Mesenchymal stem cell (in vitro differentiated cells and primary cell): ENCODE measurements around the gene SV2C.
"Not testable (repeated sequence)": the region's sequence is repeated elsewhere in the genome, so short reads cannot be mapped to it uniquely, and the experiment has no call there.

Source experiments
- DNase-seq: peaks from one replicate; pipeline ENCODE4 v3.0.0-alpha.2; 2013
- H2AFZ ChIP-seq: one replicate; pipeline ENCODE4 v1.6.1; 2013; ENCODE audit warnings: low read depth, mild to moderate bottlenecking, control low read depth, inconsistent platforms, low read length, moderate library complexity
- H2AK5ac ChIP-seq: 2 replicates; pipeline ENCODE4 v1.6.1; 2013; ENCODE audit warnings: low read length, moderate library complexity, mild to moderate bottlenecking, inconsistent platforms; ENCODE audit not compliant: severe bottlenecking
- H2BK120ac ChIP-seq: one replicate; pipeline ENCODE4 v1.6.1; 2013; ENCODE audit warnings: low read depth, mild to moderate bottlenecking, inconsistent platforms, low read length, moderate library complexity
- H2BK12ac ChIP-seq, 2 experiments: one replicate each; pipeline ENCODE4 v1.6.1; 2013; ENCODE audit warnings: inconsistent platforms in 2 of 2, low read length in 2 of 2, mild to moderate bottlenecking in 2 of 2, moderate library complexity in 2 of 2, control low read depth in 1 of 2
- H2BK15ac ChIP-seq: one replicate; pipeline ENCODE4 v1.6.1; 2013; ENCODE audit warnings: mild to moderate bottlenecking, low read depth, inconsistent platforms; ENCODE audit not compliant: poor library complexity, severe bottlenecking
- H2BK5ac ChIP-seq: 2 replicates; pipeline ENCODE4 v1.6.1; 2013; ENCODE audit warnings: low read depth, mild to moderate bottlenecking, low read length, control low read depth, inconsistent platforms; ENCODE audit not compliant: poor library complexity, severe bottlenecking
- H3K14ac ChIP-seq, 2 experiments: one replicate each; pipeline ENCODE4 v1.6.1; 2013; ENCODE audit warnings: inconsistent platforms in 2 of 2, low read length in 2 of 2, control low read depth in 1 of 2, mild to moderate bottlenecking in 1 of 2, moderate library complexity in 1 of 2
- H3K18ac ChIP-seq, 2 experiments: one replicate each; pipeline ENCODE4 v1.6.1; 2013; ENCODE audit warnings: inconsistent platforms in 2 of 2, low read length in 2 of 2, control low read depth in 1 of 2, low read depth in 1 of 2, mild to moderate bottlenecking in 1 of 2
- H3K23ac ChIP-seq, 2 experiments: one replicate each; pipeline ENCODE4 v1.6.1; 2013; ENCODE audit warnings: inconsistent platforms in 2 of 2, low read length in 2 of 2, mild to moderate bottlenecking in 2 of 2, moderate library complexity in 2 of 2, control low read depth in 1 of 2
- H3K27ac ChIP-seq: 2 replicates; pipeline ENCODE4 v1.5.1; 2013; ENCODE audit warnings: mild to moderate bottlenecking, moderate library complexity, low read length, control low read depth, inconsistent platforms; ENCODE audit not compliant: poor library complexity, severe bottlenecking
- H3K27me3 ChIP-seq, 2 experiments: 2 replicates each; pipeline versions ENCODE4 v1.6.1 to v1.7.0; 2013; ENCODE audit warnings: low read length in 2 of 2, mild to moderate bottlenecking in 2 of 2, moderate library complexity in 2 of 2, control low read depth in 1 of 2, inconsistent platforms in 1 of 2; ENCODE audit not compliant: control insufficient read depth in 1 of 2, insufficient read depth in 1 of 2
- H3K36me3 ChIP-seq, 2 experiments: 2 replicates each; pipeline versions ENCODE4 v1.6.1 to v1.7.0; 2013; ENCODE audit warnings: low read length in 2 of 2, control low read depth in 1 of 2, inconsistent platforms in 1 of 2, low read depth in 1 of 2, mild to moderate bottlenecking in 1 of 2; ENCODE audit not compliant: insufficient read depth in 2 of 2, control insufficient read depth in 1 of 2
- H3K4ac ChIP-seq, 2 experiments: one replicate each; pipeline ENCODE4 v1.6.1; 2013; ENCODE audit warnings: inconsistent platforms in 2 of 2, low read length in 2 of 2, mild to moderate bottlenecking in 2 of 2, moderate library complexity in 2 of 2, control low read depth in 1 of 2, low read depth in 1 of 2
- H3K4me1 ChIP-seq: 2 replicates; pipeline ENCODE4 v1.6.1; 2013; ENCODE audit warnings: low read depth, low read length, control low read depth; ENCODE audit not compliant: control insufficient read depth, insufficient read depth
- H3K4me2 ChIP-seq: 2 replicates; pipeline ENCODE4 v1.6.1; 2013; ENCODE audit warnings: low read length, mild to moderate bottlenecking, inconsistent platforms; ENCODE audit not compliant: poor library complexity, severe bottlenecking
- H3K4me3 ChIP-seq, 2 experiments: 2 replicates each; pipeline versions ENCODE4 v1.5.1 to v1.7.0; 2013; ENCODE audit warnings: low read length in 2 of 2, mild to moderate bottlenecking in 2 of 2, control low read depth in 1 of 2, low read depth in 1 of 2; ENCODE audit not compliant: insufficient read depth in 1 of 2
- H3K79me1 ChIP-seq: replicated peaks from 2 replicates; pipeline ENCODE4 v1.6.1; 2013; ENCODE audit warnings: mild to moderate bottlenecking, control low read depth, low read length, inconsistent platforms; ENCODE audit not compliant: poor library complexity, severe bottlenecking
- H3K9ac ChIP-seq: 2 replicates; pipeline ENCODE4 v1.7.0; 2013; ENCODE audit warnings: mild to moderate bottlenecking, low read length, moderate library complexity
- H3K9me3 ChIP-seq: 2 replicates; pipeline ENCODE4 v1.7.0; 2013; ENCODE audit warnings: mild to moderate bottlenecking, low read length; ENCODE audit not compliant: control insufficient read depth
- H4K8ac ChIP-seq: one replicate; pipeline ENCODE4 v1.6.1; 2013; ENCODE audit warnings: inconsistent platforms, mild to moderate bottlenecking, low read length, moderate library complexity
- H4K91ac ChIP-seq: one replicate; pipeline ENCODE4 v1.6.1; 2013; ENCODE audit warnings: mild to moderate bottlenecking, low read length, inconsistent platforms
- WGBS: methylation state at CpG from one replicate; pipeline ENCODE4 v1.1.7; 2013; ENCODE audit warnings: mixed read lengths; 5-methylcytosine and 5-hydroxymethylcytosine counted together

SV2C gene

GRCh38 chr5:76335451-76335850 lies 252.3 kb downstream of the SV2C start:
- H3K79me1 ChIP-seq, H3K27ac ChIP-seq, DNase-seq, H3K4ac ChIP-seq, H3K9me3 ChIP-seq, H4K8ac ChIP-seq, H2BK120ac ChIP-seq, H2AK5ac ChIP-seq, H2BK12ac ChIP-seq, H3K14ac ChIP-seq, H3K4me2 ChIP-seq, H2BK15ac ChIP-seq, H2AFZ ChIP-seq, H4K91ac ChIP-seq, H3K36me3 ChIP-seq, H3K23ac ChIP-seq, H3K4me3 ChIP-seq, H3K4me1 ChIP-seq, H2BK5ac ChIP-seq, H3K18ac ChIP-seq, H3K9ac ChIP-seq: not testable (repeated sequence)
- peaks cover 0 to 30% of the 10 kb centered on the region in 2 experiments for H3K27me3 ChIP-seq
- 88% methylated on average over 2 of the region's 5 CpGs for whole genome bisulfite sequencing

GRCh38 chr5:76336253-76336809 lies 253.1 kb downstream of the SV2C start:
- H3K9me3 ChIP-seq, H3K79me1 ChIP-seq: not testable (repeated sequence)
- 96% methylated on average over 28 of the region's 33 CpGs for WGBS

GRCh38 chr5:76337953-76338451 lies 254.8 kb downstream of the SV2C start:
- Histone ChIP-seq H3K4me1 (peaks cover 14% of the 10 kb centered on the region), H3K9ac (no peak overlapping the region), H3K27me3 (peaks cover 0 to 24% of the 10 kb centered on the region in 2 experiments), H3K9me3 (no peaks in the 10 kb centered on the region), H4K8ac (no peak overlapping the region), H3K18ac (no peak overlapping the region), H2AK5ac (no peak overlapping the region), H4K91ac (no peak overlapping the region), H3K27ac (no peak overlapping the region), H2BK15ac (no peak overlapping the region), H3K79me1 (no peaks in the 10 kb centered on the region), H2BK12ac (no peak overlapping the region), H3K14ac (no peak overlapping the region), H3K4me3 (no peak overlapping the region), H3K36me3 (no peaks in the 10 kb centered on the region), H3K4ac (no peak overlapping the region), H2AFZ (no peak overlapping the region), H2BK5ac (no peak overlapping the region), H3K4me2 (no peak overlapping the region), H3K23ac (no peak overlapping the region), H2BK120ac (no peak overlapping the region)
- DNase-seq: peak; percentile 68
- WGBS: 0% methylated on average over 1 of the region's 1 CpG

More at GRCh38 chr5:76336253-76336809, 253.1 kb downstream of the SV2C start:
- not testable (repeated sequence) for H3K4me1 ChIP-seq, H3K14ac ChIP-seq, H2AFZ ChIP-seq, H2AK5ac ChIP-seq, H3K18ac ChIP-seq, H3K9ac ChIP-seq, H2BK12ac ChIP-seq, H2BK15ac ChIP-seq, DNase-seq, H3K4ac ChIP-seq, H3K4me3 ChIP-seq, H4K91ac ChIP-seq, H3K4me2 ChIP-seq, H2BK5ac ChIP-seq, H3K23ac ChIP-seq, H2BK120ac ChIP-seq, H3K36me3 ChIP-seq, H4K8ac ChIP-seq, H3K27ac ChIP-seq
- peaks cover 0 to 30% of the 10 kb centered on the region in 2 experiments for H3K27me3 ChIP-seq

GRCh38 chr5:76339919-76340318 lies 256.7 kb downstream of the SV2C start:
- H2BK5ac ChIP-seq: no peak overlapping the region
- WGBS: 85% methylated on average over 3 of the region's 3 CpGs
- peaks cover 14% of the 10 kb centered on the region for H3K4me1 ChIP-seq
- H3K4me2 ChIP-seq: no peak overlapping the region
- no peak overlapping the region for H3K4me3 ChIP-seq
- H3K9me3 ChIP-seq: no peaks in the 10 kb centered on the region
- no peak overlapping the region for H3K9ac ChIP-seq
- no peak overlapping the region for H2AK5ac ChIP-seq
- H2AFZ ChIP-seq: no peak overlapping the region
- H4K8ac ChIP-seq: no peak overlapping the region
- no peak overlapping the region for H3K18ac ChIP-seq
- H3K14ac ChIP-seq: no peak overlapping the region
- H3K79me1 ChIP-seq: no peaks in the 10 kb centered on the region
- no peak overlapping the region for H2BK120ac ChIP-seq
- H3K23ac ChIP-seq: no peak overlapping the region
- no peak overlapping the region for H3K4ac ChIP-seq
- no peak overlapping the region for H2BK12ac ChIP-seq
- no peak overlapping the region for H2BK15ac ChIP-seq
- H3K36me3 ChIP-seq: no peaks in the 10 kb centered on the region
- H3K27me3 ChIP-seq: peaks cover 0 to 7% of the 10 kb centered on the region in 2 experiments
- H4K91ac ChIP-seq: no peak overlapping the region
- no peak overlapping the region for H3K27ac ChIP-seq
- DNase-seq: no peak
